Measurements from ENCODE around the gene OPTC.

Gene OPTC

DNA sequence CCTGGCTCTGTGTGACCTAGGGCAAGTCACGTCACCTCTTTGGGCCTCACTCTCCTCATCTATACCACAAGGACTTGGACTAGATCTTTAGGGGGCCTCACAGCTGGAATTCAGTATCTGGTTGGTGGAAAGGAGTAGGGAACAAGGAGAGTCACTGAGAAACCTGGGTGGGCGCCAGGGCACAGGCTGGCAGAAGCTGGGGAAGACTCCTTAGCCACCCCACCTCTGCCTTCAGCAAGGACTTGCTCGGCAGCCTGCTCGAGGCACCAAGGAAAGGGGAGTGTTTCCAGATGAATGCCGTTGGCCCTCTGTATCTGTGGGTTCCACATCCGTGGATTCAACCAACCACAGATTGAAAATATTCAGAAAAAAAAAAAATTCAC, 1.2 kb upstream of the OPTC start:
- TF ChIP-seq, protein P1, sequence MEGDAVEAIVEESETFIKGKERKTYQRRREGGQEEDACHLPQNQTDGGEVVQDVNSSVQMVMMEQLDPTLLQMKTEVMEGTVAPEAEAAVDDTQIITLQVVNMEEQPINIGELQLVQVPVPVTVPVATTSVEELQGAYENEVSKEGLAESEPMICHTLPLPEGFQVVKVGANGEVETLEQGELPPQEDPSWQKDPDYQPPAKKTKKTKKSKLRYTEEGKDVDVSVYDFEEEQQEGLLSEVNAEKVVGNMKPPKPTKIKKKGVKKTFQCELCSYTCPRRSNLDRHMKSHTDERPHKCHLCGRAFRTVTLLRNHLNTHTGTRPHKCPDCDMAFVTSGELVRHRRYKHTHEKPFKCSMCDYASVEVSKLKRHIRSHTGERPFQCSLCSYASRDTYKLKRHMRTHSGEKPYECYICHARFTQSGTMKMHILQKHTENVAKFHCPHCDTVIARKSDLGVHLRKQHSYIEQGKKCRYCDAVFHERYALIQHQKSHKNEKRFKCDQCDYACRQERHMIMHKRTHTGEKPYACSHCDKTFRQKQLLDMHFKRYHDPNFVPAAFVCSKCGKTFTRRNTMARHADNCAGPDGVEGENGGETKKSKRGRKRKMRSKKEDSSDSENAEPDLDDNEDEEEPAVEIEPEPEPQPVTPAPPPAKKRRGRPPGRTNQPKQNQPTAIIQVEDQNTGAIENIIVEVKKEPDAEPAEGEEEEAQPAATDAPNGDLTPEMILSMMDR (IDR thresholded peaks at IDR 0.05; ENCODE audit: insufficient read depth, low read length, poor library complexity, severe bottlenecking) = no peak
- TF ChIP-seq EZH2phosphoT487 (conservative IDR thresholded peaks at IDR 0.05; ENCODE audit: low read length) = no peak
- Histone ChIP-seq H3K9me2 (replicated peaks; ENCODE audit: insufficient read depth, low read length) (no peaks in the 10 kb centered on the region), H3K9me3 (ENCODE audit: insufficient read depth, low read length) (no peaks in the 10 kb centered on the region), H3K4me2 (ENCODE audit: low read depth, low read length, poor library complexity, severe bottlenecking) (no peak overlapping the region), H3K4me3 (ENCODE audit: insufficient read depth, low read length, poor library complexity, severe bottlenecking) (no peak overlapping the region), H4K20me1 (ENCODE audit: low read depth, low read length) (no peaks in the 10 kb centered on the region), H3F3A (ENCODE audit: insufficient read depth) (no peaks in the 10 kb centered on the region), H3K27me3 (ENCODE audit: low read length) (no peaks in the 10 kb centered on the region), H2AFZ (ENCODE audit: low read depth, low read length, severe bottlenecking) (no peak overlapping the region), H3K79me2 (ENCODE audit: insufficient read depth, low read length) (no peaks in the 10 kb centered on the region), H3K9ac (ENCODE audit: low read length) (no peak overlapping the region), H3K27ac (ENCODE audit: low read depth, low read length) (no peak overlapping the region), H3K36me3 (ENCODE audit: low read length) (no peaks in the 10 kb centered on the region)

DNA sequence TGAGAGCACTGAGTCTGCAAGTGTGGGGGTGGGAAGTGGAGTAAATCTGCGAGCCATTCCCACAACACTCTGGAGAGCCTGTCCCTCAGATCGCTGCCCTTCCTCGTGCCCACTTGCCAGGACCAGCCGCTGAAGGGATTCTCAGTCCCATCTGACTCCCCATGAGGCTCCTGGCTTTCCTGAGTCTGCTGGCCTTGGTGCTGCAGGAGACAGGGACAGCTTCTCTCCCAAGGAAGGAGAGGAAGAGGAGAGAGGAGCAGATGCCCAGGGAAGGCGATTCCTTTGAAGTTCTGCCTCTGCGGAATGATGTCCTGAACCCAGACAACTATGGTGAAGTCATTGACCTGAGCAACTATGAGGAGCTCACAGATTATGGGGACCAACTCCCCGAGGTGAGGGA, 1.9 kb downstream of the OPTC start:
- TF ChIP-seq EZH2phosphoT487 (conservative IDR thresholded peaks at IDR 0.05; ENCODE audit: low read length) = no peak
- TF ChIP-seq, protein P1 (IDR thresholded peaks at IDR 0.05; ENCODE audit: insufficient read depth, low read length, poor library complexity, severe bottlenecking) = no peak
- Histone ChIP-seq H3K9me2 (replicated peaks; ENCODE audit: insufficient read depth, low read length) (no peaks in the 10 kb centered on the region), H3F3A (ENCODE audit: insufficient read depth) (no peaks in the 10 kb centered on the region), H3K4me3 (ENCODE audit: insufficient read depth, low read length, poor library complexity, severe bottlenecking) (no peak overlapping the region), H3K79me2 (ENCODE audit: insufficient read depth, low read length) (no peaks in the 10 kb centered on the region), H3K9me3 (ENCODE audit: insufficient read depth, low read length) (no peaks in the 10 kb centered on the region), H4K20me1 (ENCODE audit: low read depth, low read length) (no peaks in the 10 kb centered on the region), H2AFZ (ENCODE audit: low read depth, low read length, severe bottlenecking) (no peak overlapping the region), H3K27me3 (ENCODE audit: low read length) (no peaks in the 10 kb centered on the region), H3K36me3 (ENCODE audit: low read length) (no peaks in the 10 kb centered on the region), H3K9ac (ENCODE audit: low read length) (no peak overlapping the region), H3K4me2 (ENCODE audit: low read depth, low read length, poor library complexity, severe bottlenecking) (no peak overlapping the region), H3K27ac (ENCODE audit: low read depth, low read length) (no peak overlapping the region)

DNA sequence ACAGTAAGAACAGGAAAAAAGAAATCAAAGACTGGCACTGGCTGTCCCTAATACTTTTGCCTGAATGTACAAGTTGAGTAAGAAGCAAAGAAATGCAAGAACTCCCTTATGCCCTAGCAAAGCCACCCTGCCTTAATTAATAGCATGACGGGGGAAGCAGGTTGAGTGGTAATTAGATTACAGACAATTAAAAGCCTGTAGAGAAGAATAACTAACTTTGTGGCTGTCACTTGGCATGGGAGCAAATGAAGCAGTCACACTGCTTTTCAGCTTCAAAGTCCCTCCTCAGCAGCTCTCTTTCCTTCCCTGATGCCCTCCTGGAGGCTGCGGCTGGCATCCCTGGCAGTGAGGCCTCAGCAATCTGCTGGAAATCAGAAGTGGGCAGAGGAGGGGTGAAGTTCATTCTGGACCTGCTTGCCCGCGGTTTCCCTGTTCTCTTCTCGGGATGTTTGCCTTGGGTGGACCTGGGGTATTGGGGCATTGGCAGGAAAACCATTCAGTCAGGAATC, 3.4 kb downstream of the OPTC start:
- no peaks in the 10 kb centered on the region for H3K9me3 ChIP-seq (ENCODE audit: insufficient read depth, low read length)
- no peaks in the 10 kb centered on the region for H3F3A ChIP-seq (ENCODE audit: insufficient read depth)
- H3K79me2 ChIP-seq (ENCODE audit: insufficient read depth, low read length) = no peaks in the 10 kb centered on the region
- H4K20me1 ChIP-seq (ENCODE audit: low read depth, low read length) = no peaks in the 10 kb centered on the region
- no peak overlapping the region for H3K4me3 ChIP-seq (ENCODE audit: insufficient read depth, low read length, poor library complexity, severe bottlenecking)
- no peak overlapping the region for H2AFZ ChIP-seq (ENCODE audit: low read depth, low read length, severe bottlenecking)
- H3K27me3 ChIP-seq (ENCODE audit: low read length) = no peaks in the 10 kb centered on the region
- H3K4me2 ChIP-seq (ENCODE audit: low read depth, low read length, poor library complexity, severe bottlenecking) = no peak overlapping the region
- no peaks in the 10 kb centered on the region for H3K36me3 ChIP-seq (ENCODE audit: low read length)
- no peak overlapping the region for H3K27ac ChIP-seq (ENCODE audit: low read depth, low read length)
- no peak overlapping the region for H3K9ac ChIP-seq (ENCODE audit: low read length)
- no peak for TF ChIP-seq EZH2phosphoT487 (conservative IDR thresholded peaks at IDR 0.05; ENCODE audit: low read length)
- TF ChIP-seq, protein P1 (IDR thresholded peaks at IDR 0.05; ENCODE audit: insufficient read depth, low read length, poor library complexity, severe bottlenecking) = no peak
- H3K9me2 ChIP-seq (replicated peaks; ENCODE audit: insufficient read depth, low read length) = no peaks in the 10 kb centered on the region

Measured in SU-DHL-6 (cell line).